RPMI7951 (cell line): ENCODE data around the gene SND1. TPM values are rescaled to one million over a fixed set of nuclear protein-coding genes. Genes with fewer than 3 reads are reported as not detected.
"Not testable (repeated sequence)": the region's sequence is repeated elsewhere in the genome, so short reads cannot be mapped to it uniquely, and the experiment has no call there.

Source experiments
- DNase-seq: peaks from one replicate; pipeline ENCODE4 v3.0.0-alpha.2; 2012; ENCODE audit warnings: low read depth
- total RNA-seq: library from RNA; depleted of rRNA; stranded (reverse); fragments of >200 nt; shearing (Covaris generic); gene quantifications from 2 replicates; pipeline ENCODE4 v1.2.3, GENCODE V29; 2014

SND1 gene
- total RNA-seq, 1 experiment from 2014 or later: 148 TPM

DNA sequence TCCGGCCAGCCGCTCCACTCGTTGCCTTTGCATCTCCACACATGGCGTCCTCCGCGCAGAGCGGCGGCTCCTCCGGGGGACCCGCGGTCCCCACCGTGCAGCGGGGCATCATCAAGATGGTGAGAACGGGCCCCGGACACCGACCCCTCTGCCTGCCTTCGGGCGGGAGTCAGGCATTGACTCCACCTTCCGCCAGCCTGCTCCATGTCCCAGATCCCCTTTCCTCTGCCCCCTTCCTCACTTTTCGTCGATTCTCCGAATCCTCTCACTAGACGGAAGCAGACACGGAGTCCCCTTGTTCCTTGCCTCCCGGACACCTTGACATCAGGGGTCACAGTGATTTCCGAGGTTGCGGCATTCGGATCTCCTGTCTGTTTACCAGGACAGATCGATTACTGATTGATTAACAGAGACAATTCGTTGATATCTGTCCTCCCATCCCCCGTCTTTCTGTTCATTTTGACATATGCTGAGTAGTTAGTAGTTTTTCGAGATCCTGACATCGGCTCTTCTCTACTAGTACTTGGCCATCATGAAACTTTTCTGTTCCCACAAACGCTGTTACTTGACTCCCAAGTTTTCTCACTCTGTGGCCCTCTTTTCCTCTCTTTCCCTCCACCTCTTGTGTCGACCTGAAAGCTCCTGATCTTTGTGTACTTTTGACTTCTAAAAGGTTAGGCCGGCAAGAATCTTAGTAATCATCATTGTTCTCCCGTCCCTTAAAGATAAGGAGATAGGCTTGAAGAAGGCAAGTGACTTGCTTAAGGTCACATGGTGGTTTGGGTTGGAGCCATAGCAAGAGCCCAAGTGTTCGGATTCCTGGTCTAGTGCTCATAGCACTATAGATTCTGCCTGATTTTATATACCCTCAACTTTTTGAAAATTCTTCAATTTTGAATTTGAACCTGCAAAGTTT, 597 bp downstream of the SND1 start:
- peak; percentile 41 for DNase-seq

DNA sequence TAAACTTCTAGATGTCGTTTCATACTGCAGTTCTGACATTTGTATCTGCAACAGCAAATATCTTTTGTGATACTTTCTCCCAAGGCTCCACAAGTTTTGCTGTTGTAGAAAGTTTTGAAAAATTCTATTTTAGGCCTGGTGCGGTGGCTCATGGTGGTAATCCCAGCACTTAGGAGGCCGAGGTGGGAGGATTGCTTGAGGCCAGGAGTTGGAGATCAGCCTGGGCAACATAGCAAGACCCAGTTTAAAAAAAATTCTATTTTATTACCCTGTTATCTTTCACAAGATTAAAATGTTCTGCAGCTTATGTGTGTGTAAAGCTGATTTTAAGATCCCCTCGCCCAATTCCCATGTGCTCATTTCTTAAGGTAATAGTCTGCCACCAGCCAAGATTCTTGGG, 1.4 kb downstream of the SND1 start:
- DNase-seq: no peak

DNA sequence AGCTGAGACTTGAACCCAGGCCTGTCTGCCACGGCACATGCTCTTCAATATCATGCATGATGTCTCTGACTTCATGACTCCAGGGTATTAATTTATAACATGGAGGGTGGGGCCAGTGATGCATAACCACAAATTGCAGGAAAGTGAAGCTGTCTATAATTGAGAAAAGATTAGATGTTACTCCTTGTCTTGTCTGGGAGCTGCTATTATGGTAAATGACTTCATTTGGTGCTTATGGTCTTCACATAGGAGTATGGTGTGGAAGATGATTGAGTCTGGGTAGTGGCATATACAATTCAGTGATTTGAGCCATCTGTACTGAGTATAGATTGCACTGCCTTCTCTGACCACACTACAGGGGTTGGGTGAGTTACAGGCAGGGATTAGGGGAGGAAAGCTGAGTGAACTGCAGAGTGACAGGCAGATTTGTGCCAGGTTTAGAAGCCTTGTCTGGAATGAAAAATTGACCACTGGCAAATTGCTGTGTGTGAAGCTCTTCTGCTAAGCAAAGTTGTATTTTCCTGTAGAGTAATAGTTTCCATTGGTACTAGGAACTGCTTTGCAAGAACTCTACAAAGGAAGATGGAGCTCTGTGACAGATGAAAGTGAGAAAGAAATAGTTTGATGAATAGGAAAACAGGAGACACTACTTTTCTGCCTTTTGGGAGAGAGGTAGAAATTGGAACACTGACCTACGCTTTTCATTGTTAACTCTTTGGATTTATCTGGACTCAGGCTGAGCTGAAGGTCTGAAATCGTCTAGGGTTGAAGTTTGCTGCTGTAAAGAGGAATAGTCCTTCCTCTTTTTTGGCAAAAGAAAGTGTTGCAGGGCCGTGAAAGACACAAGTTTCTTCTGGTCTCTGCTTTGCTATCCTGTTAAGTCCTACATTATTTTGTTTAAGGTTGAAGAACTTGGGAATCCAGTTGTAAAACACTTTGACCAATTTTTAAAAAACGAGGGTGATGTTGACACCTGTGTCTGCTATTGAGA, 2.7 kb downstream of the SND1 start:
- DNase-seq: no peak

DNA sequence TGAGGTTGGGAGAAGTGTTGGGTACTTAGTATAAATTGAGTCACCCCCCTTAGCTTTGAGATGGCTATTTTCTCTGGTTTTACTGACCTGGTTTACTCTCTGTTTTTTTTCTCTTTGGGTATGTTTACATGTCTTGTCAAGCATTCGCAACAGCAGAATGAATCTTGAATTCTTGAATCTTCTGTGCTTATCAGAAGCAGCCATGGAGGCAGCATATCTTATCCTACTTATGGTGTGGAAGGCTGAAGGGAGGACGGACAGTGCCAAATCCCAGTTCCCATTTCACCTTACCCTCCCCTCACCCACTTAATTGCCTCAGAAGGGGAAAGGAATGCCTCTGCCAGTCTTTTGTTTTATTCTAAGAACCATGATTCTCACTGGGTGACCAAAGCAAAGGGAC, 3.7 kb downstream of the SND1 start:
- no peak for DNase-seq

DNA sequence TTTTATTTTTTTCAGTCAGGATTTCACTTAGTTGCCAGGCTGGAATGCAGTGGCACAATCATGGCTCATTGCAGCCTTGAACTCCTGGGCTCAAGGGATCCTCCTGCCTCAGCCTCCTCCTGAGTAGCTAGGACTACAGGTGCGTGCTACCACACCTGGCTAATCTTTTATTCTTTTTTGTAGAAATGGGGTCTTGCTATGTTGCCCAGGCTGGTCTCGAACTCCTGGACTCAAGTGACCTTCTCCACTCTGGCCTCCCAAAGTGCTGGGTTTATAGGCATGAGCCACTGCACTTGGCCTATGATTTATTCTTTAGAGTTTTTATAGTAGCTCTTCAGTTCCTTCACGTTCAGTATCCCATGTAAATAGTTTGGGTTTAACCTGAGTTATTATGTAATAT, 5.5 kb downstream of the SND1 start:
- DNase-seq: no peak

DNA sequence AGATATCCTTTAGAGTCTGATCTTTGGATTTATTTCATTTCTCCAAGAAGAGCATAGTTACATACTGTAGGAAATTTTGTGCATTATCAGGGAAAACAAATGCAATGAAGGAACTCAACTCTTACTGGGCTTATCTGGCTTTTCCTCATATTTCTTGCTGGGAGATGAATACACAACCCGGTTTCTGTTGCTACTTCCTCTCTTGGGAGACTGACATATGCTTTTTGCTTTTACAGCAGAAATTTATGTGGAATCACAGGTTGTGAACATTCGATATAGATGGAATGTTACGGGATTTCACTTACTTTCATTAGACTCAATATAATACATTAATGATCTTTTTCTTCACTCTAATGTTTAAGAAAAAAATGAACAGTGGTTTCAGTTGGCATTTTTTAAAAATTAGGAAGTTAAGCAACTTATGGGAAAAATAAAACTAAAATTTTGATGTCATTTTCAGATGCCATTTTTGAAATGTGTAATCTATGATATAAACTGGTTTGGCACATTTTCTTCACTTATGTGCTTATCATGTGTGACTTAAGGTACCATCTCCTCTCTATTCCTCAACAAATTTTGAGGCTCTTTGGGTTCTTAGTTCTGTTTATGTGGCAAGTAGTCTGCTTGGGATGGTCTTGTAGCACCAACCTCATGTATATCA, 7.1 kb downstream of the SND1 start:
- DNase-seq: no peak

DNA sequence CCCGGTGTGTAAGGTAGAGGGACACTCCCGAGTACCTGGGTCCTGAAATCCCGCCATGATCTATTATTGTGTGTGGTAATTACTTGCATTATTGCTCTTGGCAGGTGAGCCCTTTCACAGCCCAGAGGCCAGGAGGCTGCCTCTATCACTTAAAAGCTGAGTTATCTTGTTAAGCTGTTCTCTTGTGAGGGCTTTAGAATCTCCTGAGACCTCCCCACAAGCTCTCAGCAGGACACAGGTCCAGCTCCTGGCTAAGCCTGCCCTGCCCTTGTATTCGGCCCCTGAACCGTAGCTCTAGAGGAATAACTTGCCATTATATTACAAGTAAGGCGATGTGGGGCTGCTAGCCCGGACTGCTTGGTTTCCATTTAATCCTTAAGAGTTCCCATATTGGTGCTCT, 13.9 kb downstream of the SND1 start:
- no peak for DNase-seq

DNA sequence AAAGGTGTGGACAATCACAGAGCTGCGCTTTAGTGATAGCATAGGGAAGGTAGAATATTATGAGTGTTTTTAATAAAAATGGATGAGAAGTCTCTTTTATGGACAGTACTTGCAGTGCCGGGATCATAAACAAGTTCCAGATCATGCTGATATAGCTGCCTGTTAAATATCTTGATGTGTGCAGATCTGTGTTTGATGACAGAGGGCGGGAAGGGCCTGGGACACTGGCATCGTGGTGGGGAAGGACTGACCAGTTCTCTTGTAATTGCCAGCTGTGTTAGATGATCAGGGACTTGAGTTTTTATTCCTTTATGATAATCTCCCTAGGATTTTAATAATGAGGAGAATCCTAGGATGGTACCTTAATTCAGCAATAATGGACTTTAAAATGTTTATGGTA, 14.6 kb downstream of the SND1 start:
- DNase-seq: no peak

DNA sequence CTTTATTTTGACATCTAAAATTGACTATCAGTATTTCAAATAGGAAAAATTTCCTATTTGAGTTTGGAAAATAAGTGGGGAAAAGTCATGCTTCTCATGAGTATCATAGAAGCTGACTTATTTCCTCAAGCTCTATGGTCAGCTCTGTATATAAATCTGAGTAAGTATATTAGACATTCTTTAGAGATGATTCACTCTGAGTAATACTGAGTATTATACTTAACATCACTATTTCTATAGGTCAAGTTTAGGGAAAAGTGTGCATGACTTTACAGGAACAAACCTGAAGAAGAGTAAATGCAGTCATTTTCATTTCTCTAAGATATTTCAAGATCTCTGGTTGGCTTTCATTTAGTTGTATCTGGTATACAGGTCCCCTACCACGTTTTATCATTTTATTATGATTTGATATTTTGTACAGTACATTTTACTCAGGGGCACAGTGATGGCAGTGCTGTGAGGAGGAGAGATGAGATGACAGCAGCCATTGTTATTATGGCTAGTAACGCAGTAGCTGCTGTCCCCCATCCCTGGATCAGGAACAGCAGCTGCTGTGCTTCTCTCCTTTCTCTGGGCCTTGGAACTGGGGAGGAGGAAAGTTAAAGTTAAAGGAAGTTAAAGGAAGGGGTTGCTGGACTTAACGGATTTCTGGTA, 15.2 kb downstream of the SND1 start:
- DNase-seq: peak; percentile 60

DNA sequence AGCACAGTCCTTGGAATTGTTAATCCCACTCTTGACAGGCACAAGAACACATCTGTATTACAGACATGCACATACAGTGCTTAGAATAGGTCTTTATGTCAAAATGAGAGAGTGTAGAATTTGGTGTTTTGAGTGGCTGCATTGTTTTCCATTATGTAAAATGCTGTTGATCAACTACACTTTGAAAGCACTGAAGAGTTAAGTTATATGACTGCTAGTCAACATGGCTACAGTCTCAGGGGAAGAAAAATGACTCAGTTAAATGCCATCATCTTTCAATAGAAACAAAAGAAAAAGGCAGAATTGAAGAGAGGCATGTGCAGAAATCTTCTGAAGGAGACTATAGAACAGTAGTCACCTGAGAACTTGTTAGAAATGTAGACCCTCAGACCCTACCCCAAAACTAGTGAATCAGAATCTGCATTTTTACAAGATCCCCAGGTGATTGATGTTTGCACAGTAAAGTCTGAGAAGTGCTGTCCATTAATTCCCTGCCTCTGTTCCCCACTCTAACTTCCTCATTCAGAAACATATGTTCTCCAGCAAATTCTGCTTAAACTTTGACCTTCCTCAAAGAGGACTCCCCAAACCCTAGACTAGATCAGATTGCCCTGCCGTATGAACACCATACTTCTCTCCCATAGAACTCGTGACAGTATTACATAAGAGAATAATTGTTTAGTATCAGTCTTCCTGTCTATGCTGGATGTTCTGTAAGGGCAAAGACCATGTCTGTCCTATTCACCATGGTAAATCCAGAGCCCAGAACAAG, 16.0 kb downstream of the SND1 start:
- DNase-seq: no peak

DNA sequence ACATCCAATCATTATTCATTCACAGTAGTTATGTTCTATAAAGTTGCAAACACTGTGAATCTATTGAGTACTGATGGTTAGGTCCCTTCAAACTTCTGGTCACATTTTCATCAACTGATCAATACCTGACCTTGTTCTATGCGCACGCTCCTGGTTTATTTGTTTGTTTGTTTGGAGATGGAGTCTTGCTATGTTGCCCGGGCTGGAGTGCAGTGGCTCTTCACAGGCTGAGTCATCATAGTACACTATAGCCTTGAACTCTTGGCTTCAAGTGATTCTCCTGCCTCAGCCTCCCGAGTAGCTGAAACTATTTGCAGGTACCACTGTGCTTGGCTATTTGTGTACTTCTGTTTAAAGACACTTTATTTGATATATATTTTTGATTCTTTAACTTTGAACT, 19.3 kb downstream of the SND1 start:
- DNase-seq: no peak

DNA sequence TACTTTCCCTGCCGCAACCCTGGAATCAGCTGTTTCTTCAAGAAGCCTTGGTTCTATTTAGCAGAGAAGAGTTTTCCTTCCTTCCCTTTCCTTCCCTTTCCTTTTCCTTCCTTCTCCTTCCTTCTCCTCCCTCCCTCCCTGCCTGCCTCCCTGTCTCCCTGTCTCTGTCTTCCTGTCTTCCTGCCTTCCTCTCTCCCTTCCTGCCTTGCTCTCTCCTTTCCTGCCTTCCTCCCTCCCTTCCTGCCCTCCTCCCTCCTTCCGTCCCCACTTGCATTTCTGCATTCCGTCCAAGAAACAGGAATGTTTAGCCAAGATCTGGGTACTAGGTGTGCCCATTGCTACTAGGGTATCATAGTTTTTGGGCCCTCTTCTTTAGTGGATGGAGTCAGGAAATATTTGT, 21.9 kb downstream of the SND1 start:
- DNase-seq: no peak

DNA sequence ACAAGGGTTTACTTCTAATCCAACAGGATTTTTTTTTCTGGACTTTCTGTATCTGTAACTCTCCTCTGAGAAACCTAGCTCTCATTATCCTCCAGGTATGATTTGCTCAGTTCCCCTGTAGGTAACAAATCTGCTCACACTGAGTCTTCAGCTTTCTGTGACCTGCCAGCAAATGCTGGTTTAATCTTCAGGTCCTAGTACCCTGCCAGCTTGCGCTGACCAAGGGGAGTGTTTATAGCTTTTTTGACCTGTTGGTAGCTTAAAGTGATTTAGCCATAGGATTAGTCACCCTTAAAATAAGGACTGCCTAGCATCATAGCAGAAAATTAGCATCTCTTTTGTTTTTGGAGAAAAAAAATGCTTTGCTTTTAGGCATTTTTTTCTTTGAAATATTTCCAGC, 22.4 kb downstream of the SND1 start:
- no peak for DNase-seq

DNA sequence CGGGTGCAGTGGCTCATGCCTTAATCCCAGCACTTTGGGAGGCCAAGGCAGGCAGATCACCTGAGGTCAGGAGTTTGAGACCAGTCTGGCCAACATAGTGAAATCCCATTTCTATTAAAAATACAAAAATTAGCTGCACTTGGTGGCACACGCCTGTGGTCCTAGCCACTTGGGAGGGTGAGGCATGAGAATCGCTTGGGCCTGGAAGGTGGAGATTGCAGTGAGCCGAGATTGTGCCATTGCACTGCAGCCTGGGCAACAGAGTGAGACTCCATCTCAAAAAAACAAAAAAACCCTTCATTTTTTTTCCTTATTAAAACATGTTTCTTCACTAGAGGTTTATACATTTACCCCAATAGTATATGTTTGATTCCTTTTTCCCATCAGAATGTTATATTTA, 22.9 kb downstream of the SND1 start:
- DNase-seq: not testable (repeated sequence)

DNA sequence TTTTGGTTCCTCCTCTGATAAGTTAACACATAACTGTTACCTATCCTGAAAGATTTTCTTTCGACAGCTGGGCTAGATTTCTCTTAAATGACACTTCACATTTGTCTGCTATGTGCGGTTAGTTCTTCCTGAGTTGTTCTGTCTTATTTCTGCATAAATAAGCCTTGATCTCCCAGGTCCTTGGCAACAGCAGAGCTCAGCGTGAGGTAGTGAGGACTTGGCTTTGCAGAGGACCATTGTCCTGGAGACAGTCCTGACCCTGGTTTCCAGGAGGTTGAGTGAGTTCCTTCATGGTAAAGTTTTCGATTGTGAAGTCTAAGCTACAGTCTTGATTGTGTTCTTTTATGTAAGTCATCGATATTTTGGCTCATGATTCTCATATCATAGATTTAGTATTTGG, 23.7 kb downstream of the SND1 start:
- DNase-seq: no peak

DNA sequence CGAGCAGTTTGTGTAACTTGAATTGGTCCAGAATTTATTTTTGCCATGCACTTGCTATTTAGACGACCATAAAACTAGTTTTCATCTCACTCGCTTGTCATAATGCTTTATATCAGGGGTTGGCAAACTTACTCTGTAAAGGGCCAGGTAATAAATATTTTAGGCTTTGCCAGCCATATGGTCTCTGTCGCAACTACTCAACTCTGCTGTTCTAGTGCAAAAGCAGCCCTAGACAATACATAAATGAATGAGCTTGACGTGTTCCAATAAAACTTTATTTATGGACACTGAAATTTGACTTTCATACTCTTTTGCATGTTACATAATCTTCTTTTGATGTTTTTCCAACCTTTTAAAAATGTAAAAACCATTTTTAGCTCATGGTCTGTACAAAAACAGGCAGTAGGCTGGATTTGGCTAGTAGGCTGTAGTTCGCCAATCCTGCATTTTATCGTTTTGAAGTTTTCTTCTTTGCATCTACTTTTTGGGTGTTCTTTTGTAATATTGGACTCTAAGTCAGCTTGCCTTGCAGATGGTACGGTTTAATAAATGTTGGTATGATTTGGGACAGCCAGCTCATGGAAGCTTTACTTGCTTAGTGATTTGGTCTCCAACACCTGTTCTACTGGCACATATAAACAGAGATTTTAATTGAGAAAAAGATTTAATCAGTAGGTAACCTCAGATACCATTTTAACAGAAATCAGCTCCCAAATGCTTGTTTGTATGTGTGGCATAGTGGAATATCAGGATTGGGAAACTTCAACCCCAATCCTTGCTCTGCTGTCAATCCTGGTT, 25.6 kb downstream of the SND1 start:
- DNase-seq: no peak

DNA sequence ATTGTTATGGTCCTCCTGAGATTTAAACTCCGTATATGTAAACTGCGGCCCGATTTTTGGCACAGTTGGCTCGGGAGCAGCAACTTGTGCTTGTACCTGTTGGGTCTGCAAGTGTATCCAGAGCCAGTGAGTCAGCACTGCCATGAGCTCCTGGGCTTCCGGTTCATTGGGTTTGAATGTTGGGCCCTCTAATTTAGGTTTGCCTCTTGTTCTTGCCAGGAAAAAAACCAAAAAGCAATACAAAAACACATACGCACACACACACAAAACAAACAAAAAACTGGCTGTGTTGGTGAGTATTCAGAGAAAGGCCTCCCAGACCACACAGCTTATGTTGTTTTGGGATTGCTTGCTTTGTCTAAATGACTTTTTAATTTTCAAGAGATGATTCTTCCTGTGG, 26.3 kb downstream of the SND1 start:
- DNase-seq: peak; percentile 28

DNA sequence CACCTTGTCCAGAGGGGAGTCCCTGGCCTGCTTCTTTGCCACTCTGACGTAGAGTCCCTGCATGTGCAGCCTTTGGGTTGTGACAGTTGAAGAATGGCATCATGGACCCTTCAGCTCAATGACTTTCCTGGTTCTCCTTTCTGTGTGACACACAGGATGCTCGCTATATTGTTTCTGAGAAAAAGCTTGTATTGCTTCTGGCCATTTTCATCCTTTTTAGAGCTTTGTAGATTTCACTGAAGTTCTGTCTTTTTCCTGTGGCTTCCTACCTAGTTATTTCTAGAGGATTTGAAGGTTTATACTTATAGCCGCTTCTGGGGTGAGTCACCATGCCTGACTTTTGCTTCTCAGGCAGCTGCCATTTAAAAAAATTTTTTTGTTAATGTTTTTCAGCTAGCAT, 27.0 kb downstream of the SND1 start:
- DNase-seq: peak; percentile 42

DNA sequence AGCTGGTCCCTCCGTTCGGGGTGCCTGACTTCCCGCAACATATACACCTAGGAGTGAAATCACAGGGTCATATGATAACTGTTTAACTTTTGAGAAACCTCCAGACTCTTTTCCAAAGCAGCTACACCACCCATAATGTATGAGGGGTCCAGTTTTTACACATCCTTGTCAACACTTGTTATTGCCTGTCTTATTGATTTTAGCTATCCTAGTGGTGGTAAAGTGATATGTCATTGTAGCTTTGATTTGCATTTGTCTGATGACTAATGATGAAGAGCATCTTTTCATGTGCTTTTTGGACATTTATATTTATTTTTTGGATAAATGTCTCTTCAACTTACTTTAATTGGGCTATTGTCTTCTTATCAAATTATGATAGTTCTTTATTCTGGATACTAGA, 29.0 kb downstream of the SND1 start:
- DNase-seq: no peak

DNA sequence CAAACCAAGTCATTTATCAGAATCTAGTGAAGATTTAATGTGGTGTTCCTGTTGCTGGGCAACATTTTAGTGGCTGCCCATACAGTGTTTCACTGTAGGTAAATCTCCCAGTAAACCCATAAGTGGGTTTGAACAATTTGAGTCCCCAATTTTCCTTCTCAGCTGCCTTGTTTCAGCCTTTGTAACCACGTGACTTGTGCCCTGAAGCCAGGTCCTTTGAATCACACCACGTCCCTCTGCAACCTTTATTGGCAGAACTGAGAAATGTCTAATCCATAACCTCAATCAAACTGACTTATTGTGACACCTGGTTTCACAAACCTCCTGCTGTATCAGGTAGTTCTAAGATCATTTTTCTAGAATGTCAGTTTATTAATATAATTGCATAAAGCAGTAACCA, 30.1 kb downstream of the SND1 start:
- no peak for DNase-seq
